Limb (tissue), 2 donors: ENCODE results near the gene OCSTAMP.

Source experiments
- DNase-seq, 2 donors: peaks; one replicate each; pipeline ENCODE4 v3.0.0-alpha.2; 2016; ENCODE audit errors: extremely low spot score in 2 of 2

OCSTAMP gene

DNA sequence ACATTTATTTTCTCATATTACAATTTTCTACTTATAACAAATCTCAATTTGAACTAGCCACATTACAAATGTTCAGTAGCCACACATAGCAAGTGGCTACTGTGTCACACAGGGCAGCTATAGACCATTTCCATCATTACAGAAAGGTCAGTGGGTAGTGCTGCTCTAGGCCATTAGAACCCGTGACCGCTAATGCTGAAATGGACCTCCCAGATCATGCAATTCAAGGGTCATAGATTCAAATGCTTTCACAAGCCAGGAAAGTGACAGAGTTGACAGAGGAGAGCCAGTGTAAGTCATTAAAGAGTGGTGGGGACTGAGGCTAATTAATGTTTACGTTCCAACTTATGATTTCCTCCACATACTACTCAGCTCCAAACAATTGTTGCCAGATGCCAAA, 3.5 kb upstream of the OCSTAMP start:
- DNase-seq: no peak

DNA sequence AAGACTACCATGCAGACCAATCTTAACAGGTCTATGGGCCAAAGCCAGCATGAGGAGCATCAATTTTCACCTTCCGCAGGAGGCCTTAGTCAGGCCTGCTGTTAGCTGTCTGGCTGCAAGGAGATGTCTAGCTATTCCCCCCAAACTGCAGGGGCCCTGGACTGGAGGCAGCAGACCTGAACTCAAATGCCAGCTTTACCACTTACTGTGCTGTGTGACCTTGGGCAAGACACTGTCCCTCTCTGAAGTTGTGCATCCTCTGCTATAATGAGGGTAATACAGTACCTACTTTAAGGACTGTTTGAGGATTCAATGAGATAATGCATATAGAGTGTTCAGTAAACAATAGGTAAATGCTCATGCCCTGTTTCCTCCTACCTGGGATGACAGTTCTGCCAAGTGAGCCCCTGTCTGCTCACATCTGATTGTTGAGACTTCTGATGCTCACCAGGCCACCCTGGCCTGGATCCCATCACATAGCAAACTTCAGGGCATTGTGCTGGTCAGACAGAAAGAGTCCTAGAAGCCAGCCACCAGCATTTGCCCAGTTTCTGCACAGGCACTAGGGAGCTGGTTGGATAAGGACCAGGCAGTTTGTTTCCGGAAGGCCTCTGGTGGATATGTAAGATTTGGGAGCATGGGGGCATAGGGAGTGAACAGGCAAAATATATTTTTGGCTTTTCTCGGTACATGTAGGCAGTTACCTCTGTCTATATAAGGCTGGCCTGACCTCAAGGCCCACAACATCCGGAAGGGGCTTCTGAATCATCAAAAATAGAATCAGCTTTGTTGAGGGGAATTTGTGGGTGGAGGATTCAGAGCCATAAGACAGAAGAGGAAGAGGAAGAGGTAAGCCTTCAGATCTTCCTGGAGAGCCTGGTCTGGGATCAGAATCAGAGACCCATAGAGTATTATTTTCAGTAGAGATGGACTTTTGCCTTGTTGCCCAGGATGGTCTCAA, 2.3 kb upstream of the OCSTAMP start:
- no peak for DNase-seq

DNA sequence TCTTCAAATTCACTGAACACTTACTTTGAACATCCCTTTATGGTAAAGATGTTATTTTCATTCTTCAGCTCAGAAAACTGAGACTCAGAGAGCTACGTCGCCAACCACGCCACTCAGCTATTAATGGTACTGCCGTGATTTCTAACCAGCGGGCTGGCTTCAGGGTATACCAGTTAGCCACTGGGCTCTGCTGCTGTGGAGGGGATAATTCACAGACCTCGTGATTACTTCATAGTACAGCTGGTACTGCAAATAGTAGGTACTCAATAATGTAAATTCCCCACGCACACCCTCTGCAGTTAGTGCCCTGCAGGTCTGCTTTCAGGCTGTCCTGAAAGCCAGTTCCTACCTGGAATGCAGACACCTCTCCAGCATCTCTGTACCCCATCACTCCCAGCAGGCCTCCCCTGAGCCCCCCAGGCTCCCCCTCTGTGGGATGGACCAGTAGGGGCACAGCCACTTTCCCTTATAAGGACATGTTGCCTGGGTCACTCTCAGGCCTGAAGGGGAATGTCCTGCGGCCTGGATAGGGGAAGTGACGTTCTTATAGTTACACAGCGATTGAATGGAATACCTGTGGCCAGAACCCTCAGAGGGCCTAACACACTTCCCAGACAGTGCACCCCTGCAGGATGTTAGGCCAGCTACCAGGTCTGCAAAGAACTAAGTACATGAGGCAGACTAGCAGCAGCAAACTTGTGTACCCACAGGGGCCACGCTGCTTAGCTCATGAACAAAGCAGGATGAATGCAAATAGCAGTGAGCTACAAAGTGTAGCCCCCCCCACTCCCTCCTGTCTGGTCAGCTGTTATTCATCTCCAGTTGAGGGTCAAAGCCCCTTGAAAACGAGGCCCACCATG, 1.3 kb upstream of the OCSTAMP start:
- no peak for DNase-seq

DNA sequence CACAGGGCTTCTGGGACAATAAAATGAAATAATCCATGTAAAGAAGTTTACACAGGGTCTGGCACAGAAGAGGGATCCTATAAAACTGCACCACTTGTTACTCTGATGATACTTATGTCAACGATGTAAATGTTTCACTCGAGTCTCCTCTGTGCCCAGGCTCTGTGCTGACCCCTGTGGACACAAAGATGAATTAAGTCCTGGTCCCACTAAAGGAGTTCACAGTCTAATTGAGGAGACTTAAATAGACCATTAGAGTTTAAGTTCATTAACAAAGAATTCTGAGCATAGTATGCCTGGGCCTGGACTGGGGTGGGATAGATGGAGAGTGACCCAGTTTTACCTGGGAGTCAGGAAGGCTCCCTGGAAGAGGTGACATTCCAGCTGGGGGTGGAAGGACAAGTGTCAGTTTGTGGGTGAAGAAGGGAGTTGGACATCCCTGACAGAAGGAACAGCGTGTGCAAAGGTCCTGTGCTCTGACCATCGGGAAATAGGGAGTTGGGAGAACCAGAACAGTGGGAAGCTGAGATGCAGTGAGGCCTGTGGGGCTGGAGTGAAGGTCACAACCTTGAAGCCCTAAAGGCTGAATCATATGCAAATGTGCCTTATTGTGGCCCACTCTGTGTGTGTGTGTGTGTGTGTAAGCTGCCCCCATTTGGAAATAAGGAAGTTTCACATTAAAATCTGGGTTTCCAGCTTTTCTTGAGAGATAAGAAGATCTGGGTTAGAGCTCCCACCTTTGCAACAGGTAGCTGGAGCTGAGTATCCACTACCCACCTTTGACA, 1.1 kb downstream of the OCSTAMP start:
- DNase-seq: no peak

DNA sequence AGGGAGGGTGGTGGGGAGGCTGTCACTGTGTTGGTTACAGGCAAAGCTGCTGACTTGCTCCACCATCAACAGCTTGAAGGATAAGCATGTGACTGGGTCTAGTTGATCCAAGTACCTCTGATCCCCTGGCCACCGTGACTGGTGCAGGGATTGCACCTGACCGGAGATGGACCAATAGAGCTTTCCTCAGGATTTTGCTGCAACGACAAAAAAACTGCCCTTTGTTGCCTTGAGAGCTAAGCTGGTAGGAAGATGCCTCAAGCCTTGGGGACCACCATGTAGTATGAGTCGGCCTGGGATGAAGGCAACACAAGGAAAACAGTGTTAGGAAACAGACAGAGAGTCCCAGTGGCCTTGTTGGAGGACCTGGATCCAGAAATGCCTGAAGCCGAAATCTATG, 1.8 kb downstream of the OCSTAMP start:
- DNase-seq: no peak

DNA sequence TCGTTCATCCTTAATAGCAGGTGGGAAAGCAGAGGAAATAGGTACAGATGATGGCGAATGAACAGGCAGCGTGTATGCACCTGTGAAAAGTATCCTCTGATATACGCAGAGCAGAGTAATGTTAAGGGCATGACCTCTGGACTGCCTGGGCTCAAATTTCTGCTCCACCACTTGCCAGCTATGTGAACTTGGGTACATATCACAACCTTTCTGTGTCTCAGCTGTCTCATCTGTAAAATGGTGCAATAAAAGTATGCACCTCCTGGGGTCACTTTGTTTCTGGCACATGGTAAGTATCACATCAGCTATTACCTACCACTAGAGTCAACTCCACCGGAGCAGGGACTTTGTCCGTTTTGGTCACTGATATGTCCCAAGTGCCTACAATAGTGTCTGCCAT, 2.5 kb downstream of the OCSTAMP start:
- no peak for DNase-seq

DNA sequence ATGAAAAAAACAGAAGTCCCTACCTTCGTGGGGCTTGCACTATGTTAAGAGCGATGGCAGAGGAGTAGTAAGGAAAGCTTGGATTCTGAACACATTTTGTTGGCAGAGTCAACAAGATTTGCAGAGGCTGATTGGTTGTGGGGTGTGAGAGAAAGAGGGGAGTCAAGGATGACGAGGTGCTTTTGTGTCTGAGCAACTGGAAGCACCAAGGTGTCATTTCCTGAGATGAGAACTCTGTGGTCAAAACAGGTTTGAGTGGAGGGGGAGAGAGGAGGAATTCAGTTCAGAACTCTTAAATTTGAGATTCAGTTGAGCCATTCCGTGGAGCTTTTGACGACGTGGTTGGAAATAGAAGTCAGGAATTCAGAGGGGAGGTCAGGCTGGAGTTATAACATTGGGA, 3.5 kb downstream of the OCSTAMP start:
- no peak for DNase-seq

DNA sequence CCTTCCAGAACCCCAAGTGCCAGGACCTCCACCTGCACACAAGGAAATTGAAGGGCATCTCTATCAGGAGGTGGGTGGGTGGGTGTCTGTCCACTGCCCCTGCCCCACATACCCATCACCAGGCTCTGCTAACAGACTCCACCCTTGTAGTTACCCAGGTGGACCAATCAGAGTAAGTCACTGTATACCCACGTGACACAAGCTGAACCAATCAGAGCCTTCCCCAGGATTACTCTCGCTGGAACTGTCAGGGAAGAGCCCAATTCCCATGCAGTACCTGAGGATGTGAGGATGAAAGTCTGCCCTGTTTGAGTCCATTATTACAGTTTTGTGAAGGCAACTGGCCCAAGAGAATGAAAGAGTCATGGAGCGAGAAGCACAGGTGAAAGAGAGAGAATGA, 4.2 kb downstream of the OCSTAMP start:
- no peak for DNase-seq

DNA sequence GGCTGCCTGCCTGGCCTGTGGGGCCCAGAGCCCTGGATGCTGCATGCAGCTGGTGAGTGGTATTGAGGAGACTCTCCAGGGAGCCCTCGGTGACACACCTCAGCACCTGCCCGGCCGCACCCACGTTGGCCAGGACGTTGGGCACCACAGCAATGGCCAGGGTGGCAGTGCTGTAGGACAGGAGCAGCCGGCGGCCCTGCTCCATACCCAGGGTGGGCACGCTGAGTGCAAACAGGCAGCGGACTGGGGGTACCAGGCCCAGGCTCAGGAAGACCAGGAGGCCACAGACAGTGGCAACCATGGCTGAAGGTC, 4.7 kb downstream of the OCSTAMP start:
- no peak for DNase-seq

DNA sequence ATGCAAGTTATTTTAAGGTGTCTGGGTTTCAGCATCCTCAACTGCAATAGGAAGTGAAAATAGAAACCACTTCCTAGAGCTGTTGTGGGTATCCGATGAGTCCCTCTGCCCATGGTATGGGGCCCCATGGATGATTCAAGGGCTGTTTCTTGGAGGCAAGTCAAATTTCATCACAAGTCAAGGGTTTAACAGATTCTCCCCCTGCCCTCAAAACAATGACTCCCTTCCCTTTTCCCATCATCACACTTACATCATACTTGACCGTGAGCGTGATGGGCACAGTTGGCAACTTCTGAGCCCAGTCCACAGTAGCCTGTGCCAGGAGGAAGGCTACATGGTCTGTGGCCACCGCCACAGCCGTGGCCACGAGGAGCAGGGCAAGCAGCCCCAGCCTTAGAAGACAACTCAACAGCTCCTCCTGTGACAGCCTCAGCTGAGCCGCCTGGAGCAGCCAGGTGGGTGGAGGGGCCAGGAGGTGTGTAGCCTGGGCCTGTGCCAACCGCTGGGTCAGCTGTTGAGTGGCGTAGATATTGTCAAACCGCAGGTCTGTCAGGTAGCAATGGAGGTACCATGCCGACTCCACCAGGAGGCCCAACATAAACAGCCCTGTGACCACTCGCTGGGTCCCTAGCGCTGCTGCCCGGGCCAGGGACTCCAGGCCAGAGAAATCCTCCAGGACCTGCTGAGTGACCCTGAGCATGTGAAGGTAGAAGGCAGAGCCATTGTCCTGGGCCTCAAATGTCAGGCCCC, 5.2 kb downstream of the OCSTAMP start:
- no peak for DNase-seq

DNA sequence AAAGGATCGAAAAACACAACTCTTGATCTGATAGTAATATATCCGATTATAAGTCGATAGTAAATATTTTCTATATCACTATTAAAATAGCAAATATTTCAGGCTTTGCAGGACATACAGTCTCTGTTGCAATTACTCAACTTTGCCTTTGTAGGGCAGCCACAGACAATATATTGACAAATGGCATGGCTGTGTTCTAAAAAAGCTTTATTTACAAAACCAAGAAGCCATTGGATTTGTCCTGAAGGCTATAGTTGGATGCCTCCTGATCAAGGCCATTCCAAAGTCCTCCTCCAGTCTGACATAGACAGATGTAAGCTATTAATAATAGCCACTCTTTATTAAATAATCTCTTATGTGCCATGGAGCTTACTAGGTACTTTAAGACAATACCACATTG, 5.9 kb downstream of the OCSTAMP start:
- no peak for DNase-seq

DNA sequence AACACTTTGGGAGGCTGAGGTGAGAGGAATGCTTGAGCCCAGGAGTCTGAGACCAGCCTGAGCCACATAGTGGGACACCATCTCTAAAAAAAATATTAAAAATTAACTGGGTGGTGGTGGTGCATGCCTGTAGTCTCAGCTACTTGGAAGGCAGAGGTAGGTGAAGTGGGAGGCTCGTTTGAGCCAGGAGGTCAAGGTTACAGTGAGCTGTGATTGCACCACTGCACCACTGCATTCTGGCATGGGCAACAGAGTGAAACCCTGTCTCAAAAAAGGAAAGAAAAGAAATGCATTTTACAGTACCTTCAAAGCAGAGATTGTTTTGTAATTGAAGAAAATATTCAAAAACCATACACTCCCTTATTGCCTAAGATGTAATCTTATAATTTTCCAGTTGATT, 6.5 kb downstream of the OCSTAMP start:
- no peak for DNase-seq

DNA sequence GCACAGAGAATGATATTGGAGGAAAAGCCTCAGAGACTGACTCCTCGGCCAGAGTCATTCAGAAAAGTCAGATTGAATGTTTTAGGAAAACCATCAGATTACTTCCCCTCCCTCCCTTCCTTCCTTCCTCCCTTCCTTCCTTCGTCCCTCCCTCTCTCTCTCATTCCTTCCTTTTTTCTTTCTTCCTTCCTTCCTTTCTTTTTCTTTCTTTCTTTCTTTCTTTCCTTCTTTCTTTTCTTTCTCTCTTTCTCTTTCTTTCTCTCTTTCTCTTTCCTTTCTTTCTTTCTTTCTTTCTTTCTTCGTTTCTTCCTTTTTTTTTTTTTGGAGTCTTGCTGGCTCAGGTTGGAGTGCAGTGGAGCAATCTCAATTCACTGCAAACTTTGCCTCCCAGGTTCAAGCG, 7.4 kb downstream of the OCSTAMP start:
- no peak for DNase-seq

DNA sequence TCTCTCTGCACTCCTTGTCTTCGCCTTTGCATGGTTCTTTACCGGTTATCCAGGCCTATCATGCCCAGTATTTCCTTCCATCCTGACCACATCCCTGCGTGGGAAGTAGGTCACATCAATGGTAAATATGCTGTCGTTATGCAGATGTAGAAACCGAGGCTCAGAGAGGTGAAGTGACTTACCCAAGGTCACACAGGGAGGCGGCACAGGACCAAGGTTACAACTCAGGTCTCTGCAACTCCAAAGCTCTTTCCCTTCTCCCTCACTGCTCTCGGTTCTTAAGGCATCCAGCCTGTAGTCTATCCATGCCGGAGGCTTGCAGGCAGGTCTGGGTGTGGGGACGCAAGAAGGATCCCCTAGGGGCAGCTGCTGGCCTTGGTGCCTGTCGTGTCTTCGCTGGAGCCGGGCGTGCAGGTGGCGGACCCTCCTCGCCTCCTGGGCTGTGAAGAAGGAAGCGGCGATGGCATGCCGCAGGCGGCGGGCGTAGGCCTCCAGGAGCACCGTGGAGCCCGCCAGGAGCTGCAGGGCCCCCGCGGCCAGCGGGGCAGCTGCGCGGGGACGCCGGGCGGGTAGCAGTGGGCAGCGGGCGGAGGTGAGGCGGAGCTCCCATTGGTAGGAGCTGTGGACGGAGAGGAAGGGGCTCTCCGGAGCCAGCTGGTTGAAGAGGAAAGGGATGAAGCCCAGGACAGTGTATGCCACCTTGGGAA, 9.1 kb downstream of the OCSTAMP start:
- no peak for DNase-seq

DNA sequence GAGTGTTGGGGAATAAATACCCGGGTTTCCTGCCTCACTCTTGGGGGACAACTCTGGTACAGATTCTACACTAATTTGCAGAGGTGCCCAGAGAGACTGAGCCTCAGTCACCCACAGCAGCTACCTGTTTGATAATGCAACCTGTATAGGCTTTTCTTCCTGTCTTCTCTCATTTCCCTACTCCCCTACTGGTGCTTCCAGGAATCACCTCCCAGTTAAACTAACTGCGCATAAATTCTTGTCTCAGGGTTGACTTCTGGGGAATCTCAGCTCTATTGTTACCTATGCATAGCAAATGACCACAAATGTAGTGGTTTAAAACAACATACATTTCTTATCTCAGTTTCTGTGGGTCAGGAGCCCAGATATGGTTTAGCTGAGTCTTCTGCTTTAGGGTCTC, 11.3 kb downstream of the OCSTAMP start:
- no peak for DNase-seq

DNA sequence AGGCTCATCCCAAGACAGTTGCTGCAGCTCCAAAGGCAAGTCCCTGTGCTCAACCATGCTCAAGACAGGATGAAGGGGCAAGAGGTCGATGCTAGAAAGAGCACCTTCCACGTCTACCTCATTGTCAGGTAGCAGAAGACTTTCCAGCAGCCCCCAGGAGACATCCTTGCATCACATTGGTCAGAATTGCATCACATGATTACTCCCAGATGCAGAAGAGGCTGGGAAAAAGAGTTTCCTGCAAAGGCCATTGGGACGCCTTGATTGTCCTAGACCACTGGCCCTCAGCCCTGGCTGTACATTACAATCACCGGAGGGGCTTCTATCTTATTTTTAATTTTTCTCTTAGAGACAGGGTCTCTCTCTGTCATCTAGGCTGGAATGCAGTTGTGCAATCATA, 19.8 kb downstream of the OCSTAMP start:
- DNase-seq: no peak

DNA sequence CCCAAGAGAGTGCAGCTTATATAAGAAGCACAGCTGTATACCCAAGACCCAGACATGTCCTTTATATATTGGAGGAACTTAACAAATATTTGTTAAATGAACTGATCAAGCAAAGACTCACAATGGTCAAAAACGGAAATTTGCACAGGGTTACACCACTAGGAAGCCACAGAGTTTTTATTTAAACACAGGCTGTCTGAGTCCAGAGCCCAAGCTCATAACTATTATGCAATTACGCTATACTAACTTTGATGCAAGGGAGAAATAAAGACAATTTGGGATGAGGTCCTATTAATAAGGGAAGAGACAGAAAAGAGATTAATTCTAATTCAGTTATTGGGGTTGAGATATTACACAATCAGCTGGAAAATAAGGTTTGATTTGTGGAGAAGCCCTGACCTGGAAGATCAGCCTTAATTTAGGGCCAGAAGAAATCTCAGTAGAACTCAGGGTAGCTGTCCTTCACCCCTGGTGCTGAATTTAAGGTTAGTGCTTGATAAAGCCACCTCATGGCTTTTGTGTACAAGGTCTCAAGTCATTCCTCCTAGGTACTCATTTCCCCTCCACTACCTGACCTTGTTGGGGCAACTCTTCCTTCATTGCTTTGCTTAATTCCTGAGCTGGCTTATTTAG, 26.6 kb downstream of the OCSTAMP start:
- no peak for DNase-seq

DNA sequence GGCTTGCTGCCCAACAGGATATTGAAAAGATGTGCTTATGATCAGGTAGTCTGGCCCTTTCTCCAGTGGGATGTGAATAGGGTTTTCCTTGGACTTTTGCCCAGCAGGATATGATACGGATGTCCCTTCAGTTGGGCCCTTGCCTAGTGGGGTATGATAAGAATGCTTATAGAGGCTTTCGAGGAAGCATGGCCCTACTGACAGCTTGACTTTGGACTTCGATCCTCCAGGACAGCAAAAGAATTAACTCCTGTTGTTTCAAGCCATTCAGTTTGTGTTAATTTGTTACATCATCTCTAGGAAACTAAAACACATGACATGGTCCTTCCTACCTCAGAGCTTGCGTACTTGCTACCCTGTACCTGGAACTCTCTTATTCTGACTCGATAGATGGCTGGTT, 27.3 kb downstream of the OCSTAMP start:
- DNase-seq: no peak

DNA sequence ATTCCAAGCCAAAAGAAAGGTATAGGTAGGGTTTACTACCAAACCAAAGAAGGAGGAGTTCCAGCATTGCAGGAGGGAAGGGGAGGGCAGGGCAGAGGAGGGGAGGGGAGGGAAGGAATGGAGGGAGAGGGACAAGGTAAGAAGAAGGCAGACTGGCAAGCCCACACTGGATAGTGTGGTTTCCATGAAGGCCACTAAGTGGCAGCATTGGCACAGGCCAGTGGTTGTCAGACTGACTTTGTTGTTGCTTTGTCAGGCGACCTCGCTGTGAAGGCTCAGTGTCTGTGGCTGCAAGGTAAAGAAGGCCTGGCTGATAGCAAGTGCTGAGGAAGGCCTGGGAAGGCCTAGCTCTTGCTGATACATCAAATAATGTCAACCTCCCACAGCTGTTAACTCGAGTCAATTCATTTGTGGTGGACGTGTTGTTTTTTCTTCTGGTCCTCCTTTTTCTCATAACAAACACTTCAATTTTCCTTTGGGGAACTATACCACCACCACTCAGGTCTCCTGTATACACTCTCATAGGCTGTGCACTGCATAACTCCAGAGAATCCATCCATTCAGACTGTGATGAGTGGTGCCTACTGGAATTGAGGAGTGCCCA, 29.4 kb downstream of the OCSTAMP start:
- DNase-seq: peak; percentile 8 to 43

DNA sequence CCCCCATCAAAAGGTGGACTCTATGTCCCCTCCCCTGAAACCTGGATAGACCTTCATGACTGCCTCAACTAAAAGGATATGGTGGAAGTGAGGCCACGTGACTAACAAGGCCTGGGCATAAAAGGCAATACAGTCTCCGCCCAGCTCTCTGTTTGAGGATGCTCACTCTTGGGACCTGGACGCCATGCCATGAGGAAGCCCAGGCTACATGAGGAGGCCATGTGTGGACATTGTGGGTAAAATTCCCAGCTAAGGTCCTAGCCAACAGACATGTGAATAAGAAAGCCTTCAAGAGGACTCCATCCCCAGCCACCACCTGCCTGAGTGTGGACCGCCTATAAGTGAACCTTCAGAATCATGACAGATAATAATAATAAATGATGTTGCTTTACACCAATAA, 29.9 kb downstream of the OCSTAMP start:
- DNase-seq: no peak
